WTC11 (cell line): ENCODE results near the gene MAX. TPM values are rescaled to one million over a fixed set of nuclear protein-coding genes. Genes with fewer than 3 reads are reported as not detected.

Experiments used
- ATAC-seq: fragments of 200-7000 bp; cut with Tn5 transposase; 2 replicates; pipeline ENCODE4 v1.10.0; 2021; ENCODE audit warnings: mild to moderate bottlenecking, moderate library complexity
- CTCF ChIA-PET: fragments of 300-600 bp; sonication (Branson Sonifier 250); formaldehyde crosslinking; loops from one replicate; lab custom pipeline; 2021; ENCODE audit warnings: antibody characterized with exemption; lab: Charles Lee
- POLR2A ChIA-PET: fragments of 350-600 bp; sonication (Branson Sonifier 250); formaldehyde crosslinking; loops from one replicate; lab custom pipeline; 2021; ENCODE audit warnings: antibody characterized with exemption; lab: Charles Lee
- DNase-seq: peaks from one replicate; pipeline ENCODE4 v3.0.0; 2021; ENCODE audit warnings: low spot score
- H3K27ac Mint-ChIP-seq: 2 replicates; pipeline ENCODE4 v1.8.0; 2021; ENCODE audit warnings: mixed read lengths
- H3K27me3 Mint-ChIP-seq: 2 replicates; pipeline ENCODE4 v1.8.0; 2021; ENCODE audit warnings: low read depth, mild to moderate bottlenecking, moderate library complexity, mixed read lengths
- H3K36me3 Mint-ChIP-seq: 2 replicates; pipeline ENCODE4 v1.8.0; 2021; ENCODE audit warnings: mixed read lengths
- H3K4me1 Mint-ChIP-seq: 2 replicates; pipeline ENCODE4 v1.8.0; 2022; ENCODE audit warnings: mixed read lengths
- H3K4me3 Mint-ChIP-seq: 2 replicates; pipeline ENCODE4 v1.8.0; 2021; ENCODE audit warnings: mild to moderate bottlenecking, moderate library complexity, mixed read lengths
- H3K9me3 Mint-ChIP-seq: 2 replicates; pipeline ENCODE4 v1.8.0; 2021; ENCODE audit warnings: mixed read lengths
- ARID4B ChIP-seq: sonication (generic); formaldehyde crosslinking; IDR thresholded peaks from 2 replicates; pipeline ENCODE4 v1.8.0; 2023; ENCODE audit warnings: missing genetic modification reagents, mild to moderate bottlenecking, borderline replicate concordance
- CREM ChIP-seq: sonication (generic); formaldehyde crosslinking; IDR thresholded peaks from 2 replicates; pipeline ENCODE4 v1.8.1; 2022; ENCODE audit warnings: mild to moderate bottlenecking, missing genetic modification reagents, moderate library complexity
- E2F5 ChIP-seq: sonication (generic); formaldehyde crosslinking; IDR thresholded peaks from 2 replicates; pipeline ENCODE4 v1.8.1; 2022; ENCODE audit warnings: mild to moderate bottlenecking, moderate library complexity, missing genetic modification reagents
- GTF2I ChIP-seq: fragments of 250-450 bp; sonication (Bioruptor Pico); conservative IDR thresholded peaks from 2 replicates; pipeline ENCODE4 v1.4.0; 2021; ENCODE audit warnings: mild to moderate bottlenecking
- JAZF1 ChIP-seq: fragments of 250-450 bp; sonication (Bioruptor Pico); IDR thresholded peaks from 2 replicates; pipeline ENCODE4 v1.9.0; 2021; ENCODE audit warnings: moderate library complexity, mild to moderate bottlenecking, inconsistent platforms
- MXD4 ChIP-seq: fragments of 250-450 bp; sonication (Bioruptor Pico); IDR thresholded peaks from 2 replicates; pipeline ENCODE4 v1.8.0; 2021; ENCODE audit warnings: mild to moderate bottlenecking, moderate library complexity, borderline replicate concordance
- MYBL2 ChIP-seq: sonication (generic); formaldehyde crosslinking; IDR thresholded peaks from 2 replicates; pipeline ENCODE4 v1.8.1; 2023; ENCODE audit warnings: mild to moderate bottlenecking, moderate library complexity, missing genetic modification reagents
- NFE2L1 ChIP-seq: sonication (generic); formaldehyde crosslinking; IDR thresholded peaks from 2 replicates; pipeline ENCODE4 v1.8.1; 2023; ENCODE audit warnings: missing genetic modification reagents
- NFYB ChIP-seq: sonication (generic); formaldehyde crosslinking; conservative IDR thresholded peaks from 2 replicates; pipeline ENCODE4 v1.8.0; 2022; ENCODE audit warnings: low read depth, missing genetic modification reagents
- NR3C1 ChIP-seq: sonication (generic); formaldehyde crosslinking; conservative IDR thresholded peaks from 2 replicates; pipeline ENCODE4 v1.8.1; 2023; ENCODE audit warnings: low read depth, mild to moderate bottlenecking, missing genetic modification reagents
- PRRX2 ChIP-seq: fragments of 250-450 bp; sonication (Bioruptor Pico); IDR thresholded peaks from 2 replicates; pipeline ENCODE4 v1.8.0; 2021; ENCODE audit warnings: mild to moderate bottlenecking
- SMAD3 ChIP-seq: sonication (generic); formaldehyde crosslinking; IDR thresholded peaks from 2 replicates; pipeline ENCODE4 v1.8.0; 2022; ENCODE audit warnings: missing genetic modification reagents, mild to moderate bottlenecking, borderline replicate concordance
- SOX15 ChIP-seq: fragments of 250-450 bp; sonication (Bioruptor Pico); IDR thresholded peaks from 2 replicates; pipeline ENCODE4 v1.9.0; 2021; ENCODE audit warnings: mild to moderate bottlenecking
- TEAD1 ChIP-seq: sonication (generic); formaldehyde crosslinking; IDR thresholded peaks from 2 replicates; pipeline ENCODE4 v1.8.0; 2022; ENCODE audit warnings: mild to moderate bottlenecking, missing genetic modification reagents
- ZNF263 ChIP-seq: sonication (generic); formaldehyde crosslinking; IDR thresholded peaks from 2 replicates; pipeline ENCODE4 v1.8.1; 2022; ENCODE audit warnings: low read depth, mild to moderate bottlenecking, moderate library complexity, missing genetic modification reagents
- ZNF396 ChIP-seq: fragments of 250-450 bp; sonication (Bioruptor Pico); IDR thresholded peaks from 2 replicates; pipeline ENCODE4 v1.8.0; 2021; ENCODE audit warnings: mild to moderate bottlenecking, moderate library complexity, borderline replicate concordance
- ZNF416 ChIP-seq: fragments of 250-450 bp; sonication (Bioruptor Pico); IDR thresholded peaks from 2 replicates; pipeline ENCODE4 v1.9.0; 2021; ENCODE audit warnings: mild to moderate bottlenecking, inconsistent platforms
- ZNF425 ChIP-seq: fragments of 250-450 bp; sonication (Bioruptor Pico); conservative IDR thresholded peaks from 2 replicates; pipeline ENCODE4 v1.9.0; 2021; ENCODE audit warnings: mild to moderate bottlenecking
- total RNA-seq: library from RNA; stranded (reverse); gene quantifications from 3 replicates; pipeline ENCODE4 v1.2.3, GENCODE V29; 2021
- TF ChIP-seq, protein P1 (sequence below): sonication (generic); formaldehyde crosslinking; IDR thresholded peaks from 2 replicates; pipeline ENCODE4 v1.8.1; 2023; ENCODE audit warnings: mild to moderate bottlenecking, missing genetic modification reagents, moderate library complexity

MAX gene
- total RNA-seq, 1 experiment from 2014 or later: 58.5 TPM

GRCh38 chr14:65084554-65085505 is 17.5 kb downstream of the MAX start (continued):
- TF ChIP-seq ZNF425 (CRISPR knock-in tag): no peak

GRCh38 chr14:65082930-65083329 is 19.4 kb downstream of the MAX start:
- TF ChIP-seq, protein P1, sequence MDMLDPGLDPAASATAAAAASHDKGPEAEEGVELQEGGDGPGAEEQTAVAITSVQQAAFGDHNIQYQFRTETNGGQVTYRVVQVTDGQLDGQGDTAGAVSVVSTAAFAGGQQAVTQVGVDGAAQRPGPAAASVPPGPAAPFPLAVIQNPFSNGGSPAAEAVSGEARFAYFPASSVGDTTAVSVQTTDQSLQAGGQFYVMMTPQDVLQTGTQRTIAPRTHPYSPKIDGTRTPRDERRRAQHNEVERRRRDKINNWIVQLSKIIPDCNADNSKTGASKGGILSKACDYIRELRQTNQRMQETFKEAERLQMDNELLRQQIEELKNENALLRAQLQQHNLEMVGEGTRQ (CRISPR knock-in tag): no peak
- no peak for TF ChIP-seq ZNF396
- TF ChIP-seq MYBL2 (CRISPR knock-in tag): no peak
- TF ChIP-seq NFE2L1 (CRISPR knock-in tag): no peak
- TF ChIP-seq TEAD1 (CRISPR knock-in tag): no peak
- TF ChIP-seq CREM (CRISPR knock-in tag): no peak
- no peak for TF ChIP-seq SOX15 (CRISPR knock-in tag)
- TF ChIP-seq ARID4B (CRISPR knock-in tag): no peak
- no peak for TF ChIP-seq GTF2I (CRISPR knock-in tag)
- TF ChIP-seq NR3C1: no peak
- TF ChIP-seq ZNF263 (CRISPR knock-in tag): no peak
- TF ChIP-seq SMAD3 (CRISPR knock-in tag): no peak
- no peak for TF ChIP-seq NFYB (CRISPR knock-in tag)
- no peak for TF ChIP-seq MXD4 (CRISPR knock-in tag)
- TF ChIP-seq PRRX2 (CRISPR knock-in tag): no peak
- no peak for TF ChIP-seq E2F5 (CRISPR knock-in tag)
- no peak for TF ChIP-seq ZNF416 (CRISPR knock-in tag)
- no peak for TF ChIP-seq JAZF1 (CRISPR knock-in tag)
- no peak overlapping the region for H3K4me3 Mint-ChIP-seq
- CTCF ChIA-PET: no interaction called here
- peaks cover 56% of the 10 kb centered on the region for H3K36me3 Mint-ChIP-seq
- H3K9me3 Mint-ChIP-seq: peaks cover 28% of the 10 kb centered on the region
- H3K27me3 Mint-ChIP-seq: no peaks in the 10 kb centered on the region; the same call in 1 of the 2 replicates
- POLR2A ChIA-PET: no interaction called here
- H3K27ac Mint-ChIP-seq: no peak overlapping the region
- DNase-seq (no peak), ATAC-seq (no peak)
- peaks cover 21% of the 10 kb centered on the region for H3K4me1 Mint-ChIP-seq
